GM12801 (cell line): ENCODE data around the gene PUSL1.

Source experiments
- CTCF ChIP-seq: IDR thresholded peaks from one replicate; pipeline ENCODE4 v1.5.1; 2011; ENCODE audit warnings: control low read depth; ENCODE audit not compliant: insufficient read length; ENCODE audit errors: extremely low read depth

PUSL1 gene

GRCh38 chr1:1264026-1264425, 44.4 kb upstream of the PUSL1 start:
- no peak for TF ChIP-seq CTCF

GRCh38 chr1:1264868-1265272, 43.5 kb upstream of the PUSL1 start:
- no peak for TF ChIP-seq CTCF

- TF ChIP-seq CTCF, result no peak
These were observed 40.7 kb upstream of the PUSL1 start for GRCh38 chr1:1267488-1268283.

- TF ChIP-seq CTCF, result no peak
These were observed 40.1 kb upstream of the PUSL1 start for GRCh38 chr1:1268284-1268682.

GRCh38 chr1:1270813-1271212, 37.6 kb upstream of the PUSL1 start:
- no peak for TF ChIP-seq CTCF

- TF ChIP-seq CTCF, result no peak
These were observed 35.8 kb upstream of the PUSL1 start for GRCh38 chr1:1272341-1273208.

- no peak for TF ChIP-seq CTCF
These were observed 35.2 kb upstream of the PUSL1 start for GRCh38 chr1:1273209-1273511.
